SK-N-SH treated with all-trans-retinoic acid at 6 μM for 48 hours (cell line): ENCODE data around the gene CEPT1.
"Not testable (repeated sequence)": the region's sequence is repeated elsewhere in the genome, so short reads cannot be mapped to it uniquely, and the experiment has no call there.

ENCODE experiments used
- PATZ1 ChIP-seq: fragments of 250-450 bp; sonication (Bioruptor Pico); IDR thresholded peaks from 2 replicates; pipeline ENCODE4 v1.8.0; 2020; ENCODE audit warnings: mild to moderate bottlenecking, moderate library complexity, borderline replicate concordance
- PPARA ChIP-seq: fragments of 250-450 bp; sonication (Bioruptor Pico); IDR thresholded peaks from 2 replicates; pipeline ENCODE4 v1.5.0; 2020; ENCODE audit warnings: mild to moderate bottlenecking, borderline replicate concordance
- RARB ChIP-seq: fragments of 250-450 bp; sonication (Bioruptor Pico); IDR thresholded peaks from 2 replicates; pipeline ENCODE4 v1.8.0; 2021; ENCODE audit warnings: mild to moderate bottlenecking, moderate library complexity
- TCF4 ChIP-seq: fragments of 250-450 bp; sonication (Bioruptor Pico); IDR thresholded peaks from 2 replicates; pipeline ENCODE4 v1.8.0; 2021; ENCODE audit warnings: mild to moderate bottlenecking, moderate library complexity, borderline replicate concordance
- TSHZ2 ChIP-seq: fragments of 250-450 bp; sonication (Bioruptor Pico); IDR thresholded peaks from 2 replicates; pipeline ENCODE4 v1.5.0; 2020; ENCODE audit warnings: mild to moderate bottlenecking, moderate library complexity
- ZFP3 ChIP-seq: fragments of 250-450 bp; sonication (Bioruptor Pico); IDR thresholded peaks from 2 replicates; pipeline ENCODE4 v1.5.0; 2020; ENCODE audit warnings: mild to moderate bottlenecking, moderate library complexity
- ZFP30 ChIP-seq: fragments of 450-650 bp; formaldehyde crosslinking; IDR thresholded peaks from 2 replicates; pipeline ENCODE4 v1.5.0; 2022; ENCODE audit warnings: mild to moderate bottlenecking, moderate library complexity
- ZNF565 ChIP-seq: fragments of 450-650 bp; formaldehyde crosslinking; conservative IDR thresholded peaks from 2 replicates; pipeline ENCODE4 v1.5.0; 2020; ENCODE audit warnings: low read depth, mild to moderate bottlenecking, moderate library complexity
- ZNF8 ChIP-seq: fragments of 450-650 bp; formaldehyde crosslinking; IDR thresholded peaks from 2 replicates; pipeline ENCODE4 v1.5.0; 2020; ENCODE audit warnings: mild to moderate bottlenecking, moderate library complexity

GRCh38 chr1:111215285-111215684, 75.3 kb downstream of the CEPT1 start:
- not testable (repeated sequence) for TF ChIP-seq PPARA; ZFP30 (CRISPR knock-in tag); PATZ1 (CRISPR knock-in tag); ZFP3 (CRISPR knock-in tag); ZNF8 (CRISPR knock-in tag); TCF4 (CRISPR knock-in tag); ZNF565 (CRISPR knock-in tag); TSHZ2 (CRISPR knock-in tag); RARB
